HG03439 (cell line): ENCODE results near the gene KLHL9.
"Not testable (repeated sequence)": the region's sequence is repeated elsewhere in the genome, so short reads cannot be mapped to it uniquely, and the experiment has no call there.

Experiments used
- ATAC-seq: cut with Tn5 transposase; IDR thresholded peaks from one replicate; pipeline ENCODE4 v1.9.1; 2021; ENCODE audit warnings: mild to moderate bottlenecking, moderate library complexity; ENCODE audit not compliant: unreplicated experiment

The KLHL9 gene

GRCh38 chr9:21334701-21335632, at the start of gene KLHL9:
Gene KLHL9 (minus strand): TSS chr9:21335404. CDS start chr9:21334859, 545 bp downstream.
- peak; percentile 90 for ATAC-seq

DNA sequence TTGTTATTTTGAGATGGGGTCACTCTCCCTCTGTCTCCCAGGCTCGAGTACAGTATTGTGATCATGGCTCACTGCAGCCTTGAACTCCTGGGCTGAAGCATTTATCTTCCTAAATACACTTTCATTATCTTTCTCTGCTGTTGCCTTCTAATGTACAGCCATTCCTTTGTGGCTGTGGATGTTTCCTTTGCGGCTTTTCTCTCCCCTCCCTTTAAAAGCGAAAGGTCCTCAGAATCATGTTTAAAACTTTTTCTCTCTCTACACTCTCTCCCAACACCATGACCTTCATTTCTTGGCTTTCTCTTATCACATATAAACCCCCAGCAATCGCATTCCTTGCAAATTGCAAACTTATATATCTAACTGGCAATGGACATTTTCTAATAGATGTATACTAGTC, 48.4 kb upstream of the KLHL9 start:
- no peak for ATAC-seq

DNA sequence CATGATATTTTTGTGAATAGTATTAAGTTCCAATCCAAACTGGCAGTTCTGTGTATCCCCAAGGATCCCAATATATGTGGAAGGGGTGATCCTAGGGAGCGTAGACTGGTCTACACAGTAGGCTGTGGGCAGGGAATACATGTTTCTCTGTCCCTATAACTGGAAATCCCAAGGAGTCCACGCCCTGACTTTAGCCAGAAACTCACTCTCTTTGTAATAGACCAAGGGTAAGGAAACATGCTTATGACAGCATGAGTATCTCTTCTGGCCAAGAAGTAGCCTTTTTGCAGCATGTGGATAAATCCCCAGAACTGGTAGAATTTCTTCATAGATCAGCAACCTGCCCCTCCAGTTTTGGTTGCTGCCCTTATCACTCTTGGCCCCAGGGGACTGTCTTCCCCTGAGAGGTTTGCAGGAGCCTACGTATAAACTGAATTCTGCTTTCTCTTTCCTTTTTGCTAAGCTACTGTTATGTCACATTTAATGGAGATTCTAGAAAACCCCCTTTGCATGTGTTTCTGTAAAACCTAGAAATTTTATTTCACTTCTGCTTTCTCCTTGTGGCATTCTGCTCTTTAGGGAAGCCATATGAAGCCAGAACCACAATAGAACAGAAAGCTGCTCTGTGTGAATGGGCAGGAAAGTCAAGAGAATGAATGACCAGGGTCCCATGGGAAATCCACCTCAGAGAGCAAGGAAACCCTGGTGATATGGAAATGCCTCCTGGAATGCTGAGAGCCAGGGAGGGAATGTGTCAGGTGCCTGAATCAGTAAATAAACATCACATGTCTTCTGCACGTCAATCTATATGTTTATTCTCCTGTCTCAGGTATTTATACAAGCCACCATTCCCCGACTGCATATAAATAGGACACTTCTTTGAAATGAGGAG, 46.5 kb upstream of the KLHL9 start:
- peak; percentile 99 for ATAC-seq

DNA sequence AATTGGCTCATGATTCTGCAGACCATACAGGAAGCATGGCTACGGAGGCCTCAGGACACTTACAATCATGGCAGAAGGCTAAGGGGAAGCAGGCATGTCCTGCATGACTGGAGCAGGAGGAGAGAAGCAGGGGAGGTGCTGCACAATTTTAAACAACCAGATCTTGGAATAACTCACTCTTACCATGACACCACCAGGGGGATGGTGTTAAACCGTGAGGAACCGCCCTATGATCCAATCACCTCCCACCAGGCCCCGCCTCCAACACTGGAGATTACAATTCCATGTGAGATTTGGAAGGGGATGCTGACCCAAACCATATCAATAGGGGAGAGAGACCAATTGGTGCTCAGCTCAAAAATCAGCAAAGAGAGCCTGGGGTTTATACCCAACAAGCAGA, 36.3 kb upstream of the KLHL9 start:
- ATAC-seq = not testable (repeated sequence)

DNA sequence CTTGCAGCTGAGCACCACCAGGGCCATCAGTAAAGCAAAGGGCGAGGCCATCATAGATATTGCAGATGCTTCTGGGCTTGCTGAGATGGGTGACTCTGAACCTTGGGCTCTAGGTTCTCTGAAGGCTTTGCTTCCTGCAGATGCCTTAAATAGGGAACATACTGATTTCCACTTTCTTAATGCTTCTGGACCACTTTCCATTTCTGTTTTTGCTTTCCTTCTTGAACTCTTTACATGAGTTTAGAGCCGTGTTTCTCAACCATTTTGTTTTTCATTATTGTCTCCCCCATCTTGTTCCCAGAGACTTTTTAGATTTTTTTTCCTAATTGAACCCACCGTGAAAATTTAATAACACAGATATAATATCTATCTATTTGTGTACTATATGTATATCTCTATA, 32.8 kb upstream of the KLHL9 start, which contains the start of gene IFNA13:
TSS of gene IFNA13 (minus strand) at position 101 of the 400 bp plus-strand sequence. CDS start at position 54, 47 bp downstream.
- ATAC-seq = no peak

DNA sequence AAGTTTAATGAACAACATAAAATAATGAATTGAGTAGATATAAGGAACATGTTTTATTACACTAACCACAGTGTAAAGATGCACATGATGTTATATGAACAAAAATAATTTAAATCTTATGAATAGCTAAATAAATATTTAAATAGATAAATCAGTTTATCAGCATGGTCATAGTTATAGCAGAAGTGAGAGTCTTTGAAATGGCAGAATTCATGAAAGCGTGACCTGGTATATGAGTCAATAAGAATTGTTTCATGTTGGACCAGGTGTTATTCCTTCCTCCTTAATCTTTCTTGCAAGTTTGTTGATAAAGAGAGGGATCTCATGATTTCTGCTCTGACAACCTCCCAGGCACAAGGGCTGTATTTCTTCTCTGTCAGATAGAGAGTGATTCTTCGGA, 32.0 kb upstream of the KLHL9 start:
- ATAC-seq = not testable (repeated sequence)

DNA sequence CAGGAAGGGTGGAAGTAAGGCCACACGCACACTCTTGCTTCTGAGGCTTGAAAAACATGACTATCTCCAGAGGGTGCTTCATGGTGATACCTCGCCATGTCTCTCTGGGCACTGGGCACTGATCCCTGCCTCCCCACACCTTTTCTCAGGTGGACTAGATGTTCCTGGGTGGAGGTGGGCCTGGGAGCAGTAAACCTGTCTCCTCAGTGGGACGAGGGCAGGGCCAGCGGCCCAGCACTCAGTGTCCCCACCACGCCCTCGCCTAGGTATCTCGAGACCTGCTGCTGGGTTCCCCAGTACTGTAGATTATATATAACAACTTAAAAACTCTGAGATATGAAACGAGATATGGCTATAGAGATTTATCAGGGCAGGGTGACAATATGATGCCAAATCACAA, 27.1 kb upstream of the KLHL9 start:
- no peak for ATAC-seq

GRCh38 chr9:21357479-21358460, 22.6 kb upstream of the KLHL9 start:
- ATAC-seq = peak; percentile 85

- ATAC-seq = no peak
Measured at GRCh38 chr9:21350787-21351186, 15.6 kb upstream of the KLHL9 start, which contains the start of gene IFNA6. Gene IFNA6 (minus strand): TSS chr9:21350887. CDS start chr9:21350887, 0 bp downstream.

- ATAC-seq = no peak
Measured at GRCh38 chr9:21348430-21348970, 13.3 kb upstream of the KLHL9 start.

GRCh38 chr9:21340735-21341134, 5.5 kb upstream of the KLHL9 start:
- no peak for ATAC-seq

GRCh38 chr9:21336457-21336856, 1.3 kb upstream of the KLHL9 start:
- no peak for ATAC-seq

- ATAC-seq = no peak
Measured at GRCh38 chr9:21333226-21333625, 2.0 kb downstream of the KLHL9 start.

DNA sequence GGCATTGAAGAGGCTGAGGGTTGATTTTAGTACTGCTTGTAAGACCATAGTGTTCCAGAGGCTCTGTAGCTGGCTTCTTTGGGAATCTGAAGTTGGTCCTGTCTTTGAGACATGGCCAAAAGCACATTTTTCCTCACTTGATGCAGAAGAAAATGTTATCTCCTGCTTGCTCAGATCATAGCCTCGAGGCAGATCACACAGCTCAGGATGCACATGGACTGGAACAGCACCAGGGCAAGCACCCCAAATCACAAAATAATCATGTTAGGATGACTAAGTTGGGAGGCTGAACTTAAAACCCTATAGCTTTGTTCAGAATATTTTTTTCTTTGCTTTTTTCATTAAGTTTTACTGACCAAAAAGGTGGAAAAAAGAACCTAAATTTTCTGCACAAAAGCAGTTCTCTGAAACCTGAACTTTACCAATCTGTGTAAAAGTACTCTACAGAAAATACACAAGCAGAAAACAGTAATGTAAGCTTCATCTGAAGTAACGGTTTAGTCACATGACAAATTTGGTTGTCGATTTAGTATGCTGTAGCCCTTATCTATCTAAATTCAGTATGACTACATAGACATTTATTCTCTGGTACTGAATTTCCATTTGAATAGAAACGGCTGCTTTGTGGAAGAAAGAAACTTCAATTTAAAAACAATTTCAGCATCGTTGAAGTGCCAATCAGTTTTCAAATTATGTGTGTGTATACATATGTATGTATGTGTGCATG, 3.4 kb downstream of the KLHL9 start:
- no peak for ATAC-seq

- peak; percentile 77 for ATAC-seq
Measured at GRCh38 chr9:21326526-21327139, 8.6 kb downstream of the KLHL9 start.

DNA sequence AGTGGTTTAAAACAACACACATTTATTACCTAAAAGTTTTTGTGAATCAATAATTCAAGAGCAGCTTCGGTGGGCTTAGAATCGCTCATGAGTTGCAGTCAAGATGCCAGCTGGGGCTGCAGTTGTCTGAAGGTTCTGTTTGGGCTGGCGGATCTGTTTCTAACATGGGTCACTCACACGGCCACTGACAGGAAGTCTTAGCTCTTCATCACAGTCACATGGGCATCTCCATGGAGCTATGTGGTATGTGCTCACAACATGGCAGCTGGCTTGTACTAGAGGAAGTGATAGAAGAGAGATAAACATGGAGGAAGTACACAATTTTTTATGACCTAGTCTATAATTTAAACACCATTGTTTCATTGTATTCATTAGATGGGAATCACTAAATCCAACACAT, 11.2 kb downstream of the KLHL9 start:
- ATAC-seq = no peak

DNA sequence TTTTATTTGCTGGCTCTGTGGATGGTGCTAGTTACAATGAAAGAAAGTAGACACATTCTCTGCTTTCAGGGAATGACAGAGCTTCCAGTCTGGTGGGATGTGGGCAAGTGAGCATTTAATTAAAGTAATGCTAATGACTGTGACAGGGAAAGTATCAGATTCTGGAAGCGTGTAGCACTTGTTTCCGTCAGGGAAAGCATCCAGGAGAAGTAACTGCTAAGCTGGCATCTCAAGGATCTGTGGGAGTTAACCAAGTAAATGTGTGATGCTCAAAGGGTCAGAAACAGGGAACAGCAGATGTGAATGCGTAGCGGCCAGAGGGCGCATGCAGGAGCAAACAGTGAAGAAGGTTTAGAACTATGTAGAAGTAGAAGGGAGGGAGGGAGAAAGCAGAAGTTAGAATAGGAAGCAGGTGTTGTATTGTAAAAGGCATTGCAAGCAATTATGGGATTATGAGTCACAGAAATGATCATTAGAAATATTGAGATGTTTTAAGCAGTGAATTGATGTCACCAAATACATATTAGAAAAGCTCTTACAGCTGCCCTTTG, 12.2 kb downstream of the KLHL9 start:
- no peak for ATAC-seq

DNA sequence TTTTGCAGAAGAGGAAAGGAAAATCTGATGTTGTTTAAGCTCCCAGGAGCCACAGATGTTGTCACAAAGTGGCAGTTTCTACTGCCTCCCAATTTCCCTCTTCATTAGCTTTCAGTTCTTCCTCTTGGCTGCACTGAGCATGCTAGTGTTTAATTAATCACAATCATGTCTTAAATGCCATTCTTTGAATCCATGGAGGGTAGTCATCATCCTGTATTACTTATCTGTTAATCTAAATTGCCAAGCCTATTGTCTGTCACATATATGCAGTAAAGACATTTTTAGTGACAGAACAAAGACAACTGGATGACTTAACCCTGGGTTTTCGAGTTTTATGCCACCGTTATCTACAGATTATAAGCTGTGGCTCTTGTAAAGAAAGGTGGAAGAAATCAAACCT, 14.7 kb downstream of the KLHL9 start:
- ATAC-seq = no peak
